HEK293 (cell line): ENCODE results near the gene RNF126.
A peak's percentile ranks its signal among the peaks of the same experiment; 100 is the strongest.

ENCODE experiments used
- CTCF ChIA-PET: fragments of 350-600 bp; formaldehyde crosslinking; extraction: SDS; loops from one replicate; lab custom pipeline; 2021; ENCODE audit warnings: antibody characterized with exemption; lab: Yijun Ruan, JAX
- POLR2A ChIA-PET: fragments of 300-600 bp; formaldehyde crosslinking; extraction: SDS; loops from one replicate; lab custom pipeline; 2020; ENCODE audit warnings: antibody characterized with exemption, inconsistent platforms; lab: Yijun Ruan, JAX
- H3K27ac ChIP-seq: fragments of 200-500 bp; sonication (Bioruptor generic); 2 replicates; pipeline ENCODE4 v1.5.1; 2014; ENCODE audit warnings: low read depth, low read length, control low read depth, inconsistent platforms; ENCODE audit errors: extremely low read depth
- H3K36me3 ChIP-seq, 2 experiments: fragments of 200-500 bp in 1 of 2; sonication (Bioruptor generic) in 1 of 2; 1 replicate in 1 of 2; 2 replicates in 1 of 2; pipeline ENCODE4 v1.5.1; 2014 to 2017; ENCODE audit warnings: inconsistent platforms in 2 of 2, low read length in 2 of 2; ENCODE audit not compliant: control insufficient read depth in 2 of 2, insufficient read depth in 1 of 2
- H3K4me1 ChIP-seq: fragments of 200-500 bp; sonication (Bioruptor generic); 2 replicates; pipeline ENCODE4 v1.5.1; 2014; ENCODE audit warnings: mild to moderate bottlenecking, low read length, inconsistent platforms; ENCODE audit not compliant: control insufficient read depth, insufficient read depth
- H3K4me3 ChIP-seq: 2 replicates; pipeline ENCODE4 v1.5.1; 2011; ENCODE audit warnings: low read depth, mild to moderate bottlenecking, control low read depth, low read length, moderate library complexity
- H3K9me3 ChIP-seq: fragments of 200-500 bp; sonication (Bioruptor generic); 2 replicates; pipeline ENCODE4 v1.5.1; 2014; ENCODE audit warnings: low read depth, low read length, inconsistent platforms; ENCODE audit not compliant: control insufficient read depth, insufficient read depth
- GLI4 ChIP-seq: fragments of 450-650 bp; formaldehyde crosslinking; IDR thresholded peaks from 2 replicates; pipeline ENCODE4 v1.5.1; 2016; ENCODE audit warnings: missing biosample characterization, missing genetic modification characterization
- KLF16 ChIP-seq: fragments of 450-650 bp; formaldehyde crosslinking; IDR thresholded peaks from 2 replicates; pipeline ENCODE4 v1.5.1; 2017; ENCODE audit warnings: missing biosample characterization, missing genetic modification characterization
- OSR2 ChIP-seq: fragments of 450-650 bp; formaldehyde crosslinking; IDR thresholded peaks from 2 replicates; pipeline ENCODE4 v1.5.1; 2016; ENCODE audit warnings: missing biosample characterization, missing genetic modification characterization
- SETDB1 ChIP-seq: IDR thresholded peaks from one replicate; pipeline ENCODE4 v1.6.1; 2017; ENCODE audit warnings: mild to moderate bottlenecking, low read length, moderate library complexity, mixed read lengths; ENCODE audit not compliant: insufficient read length
- ZBTB17 ChIP-seq: fragments of 450-650 bp; formaldehyde crosslinking; IDR thresholded peaks from 2 replicates; pipeline ENCODE4 v1.5.1; 2016; ENCODE audit warnings: missing biosample characterization, missing genetic modification characterization
- ZBTB7A ChIP-seq: fragments of 450-650 bp; formaldehyde crosslinking; IDR thresholded peaks from 2 replicates; pipeline ENCODE4 v1.5.1; 2016; ENCODE audit warnings: low read depth, missing biosample characterization, missing genetic modification characterization
- ZBTB8A ChIP-seq: fragments of 450-650 bp; formaldehyde crosslinking; IDR thresholded peaks from 2 replicates; pipeline ENCODE4 v1.5.1; 2016; ENCODE audit warnings: missing biosample characterization, missing genetic modification characterization
- ZNF16 ChIP-seq: fragments of 450-650 bp; formaldehyde crosslinking; IDR thresholded peaks from 2 replicates; pipeline ENCODE4 v1.5.1; 2016; ENCODE audit warnings: low read depth, missing biosample characterization, missing genetic modification characterization
- ZNF211 ChIP-seq: fragments of 450-650 bp; formaldehyde crosslinking; IDR thresholded peaks from 2 replicates; pipeline ENCODE4 v1.5.1; 2016; ENCODE audit warnings: low read depth, missing biosample characterization, missing genetic modification characterization
- ZNF335 ChIP-seq: fragments of 450-650 bp; formaldehyde crosslinking; conservative IDR thresholded peaks from 2 replicates; pipeline ENCODE4 v1.5.1; 2016; ENCODE audit warnings: missing biosample characterization, missing genetic modification characterization
- ZNF37A ChIP-seq: fragments of 450-650 bp; IDR thresholded peaks from 2 replicates; pipeline ENCODE4 v1.5.1; 2018; ENCODE audit warnings: missing biosample characterization, missing genetic modification characterization
- ZNF433 ChIP-seq: fragments of 450-650 bp; formaldehyde crosslinking; IDR thresholded peaks from 2 replicates; pipeline ENCODE4 v1.5.1; 2016; ENCODE audit warnings: missing biosample characterization, missing genetic modification characterization, low read depth
- ZNF501 ChIP-seq: fragments of 450-650 bp; formaldehyde crosslinking; IDR thresholded peaks from 2 replicates; pipeline ENCODE4 v1.5.1; 2016; ENCODE audit warnings: missing biosample characterization, missing genetic modification characterization
- ZNF544 ChIP-seq: fragments of 450-650 bp; formaldehyde crosslinking; IDR thresholded peaks from 2 replicates; pipeline ENCODE4 v1.5.0; 2017; ENCODE audit warnings: missing biosample characterization, missing genetic modification characterization
- ZNF560 ChIP-seq: fragments of 450-650 bp; formaldehyde crosslinking; IDR thresholded peaks from 2 replicates; pipeline ENCODE4 v1.5.1; 2017; ENCODE audit warnings: missing biosample characterization, missing genetic modification characterization, borderline replicate concordance
- ZNF561 ChIP-seq: fragments of 450-650 bp; IDR thresholded peaks from 2 replicates; pipeline ENCODE4 v1.5.1; 2018; ENCODE audit warnings: missing biosample characterization, missing genetic modification characterization, borderline replicate concordance
- ZNF623 ChIP-seq: fragments of 450-650 bp; formaldehyde crosslinking; IDR thresholded peaks from 2 replicates; pipeline ENCODE4 v1.5.1; 2016; ENCODE audit warnings: missing biosample characterization, missing genetic modification characterization
- ZNF626 ChIP-seq: fragments of 450-650 bp; sonication (Bioruptor Pico); formaldehyde crosslinking; IDR thresholded peaks from 2 replicates; pipeline ENCODE4 v1.5.1; 2018; ENCODE audit warnings: missing biosample characterization, missing genetic modification characterization, inconsistent platforms
- ZNF660 ChIP-seq: fragments of 450-650 bp; IDR thresholded peaks from 2 replicates; pipeline ENCODE4 v1.5.1; 2018; ENCODE audit warnings: missing biosample characterization, mild to moderate bottlenecking, missing genetic modification characterization
- ZNF792 ChIP-seq: fragments of 450-650 bp; formaldehyde crosslinking; IDR thresholded peaks from 2 replicates; pipeline ENCODE4 v1.5.1; 2016; ENCODE audit warnings: missing biosample characterization, missing genetic modification characterization
- ZNF843 ChIP-seq: fragments of 450-650 bp; formaldehyde crosslinking; IDR thresholded peaks from 2 replicates; pipeline ENCODE4 v1.5.1; 2016; ENCODE audit warnings: missing biosample characterization, missing genetic modification characterization
- TF ChIP-seq, protein P1 (sequence below): fragments of 450-650 bp; formaldehyde crosslinking; IDR thresholded peaks from 2 replicates; pipeline ENCODE4 v1.5.1; 2016; ENCODE audit warnings: missing biosample characterization, missing genetic modification characterization
- TF ChIP-seq, protein P2 (sequence below): fragments of 450-650 bp; formaldehyde crosslinking; IDR thresholded peaks from 2 replicates; pipeline ENCODE4 v1.5.1; 2016; ENCODE audit warnings: missing biosample characterization, missing genetic modification characterization
- TF ChIP-seq, protein P3 (sequence below): fragments of 450-650 bp; formaldehyde crosslinking; conservative IDR thresholded peaks from 2 replicates; pipeline ENCODE4 v1.5.1; 2016; ENCODE audit warnings: low read depth, missing biosample characterization, missing genetic modification characterization
- TF ChIP-seq, protein P4 (sequence below): fragments of 450-650 bp; formaldehyde crosslinking; optimal IDR thresholded peaks from 2 replicates; pipeline ENCODE3; 2016; ENCODE audit warnings: missing biosample characterization, mild to moderate bottlenecking, missing genetic modification characterization
- TF ChIP-seq, protein P5 (sequence below): fragments of 450-650 bp; formaldehyde crosslinking; IDR thresholded peaks from 2 replicates; pipeline ENCODE4 v1.5.1; 2016; ENCODE audit warnings: missing biosample characterization, missing genetic modification characterization

Gene RNF126

DNA sequence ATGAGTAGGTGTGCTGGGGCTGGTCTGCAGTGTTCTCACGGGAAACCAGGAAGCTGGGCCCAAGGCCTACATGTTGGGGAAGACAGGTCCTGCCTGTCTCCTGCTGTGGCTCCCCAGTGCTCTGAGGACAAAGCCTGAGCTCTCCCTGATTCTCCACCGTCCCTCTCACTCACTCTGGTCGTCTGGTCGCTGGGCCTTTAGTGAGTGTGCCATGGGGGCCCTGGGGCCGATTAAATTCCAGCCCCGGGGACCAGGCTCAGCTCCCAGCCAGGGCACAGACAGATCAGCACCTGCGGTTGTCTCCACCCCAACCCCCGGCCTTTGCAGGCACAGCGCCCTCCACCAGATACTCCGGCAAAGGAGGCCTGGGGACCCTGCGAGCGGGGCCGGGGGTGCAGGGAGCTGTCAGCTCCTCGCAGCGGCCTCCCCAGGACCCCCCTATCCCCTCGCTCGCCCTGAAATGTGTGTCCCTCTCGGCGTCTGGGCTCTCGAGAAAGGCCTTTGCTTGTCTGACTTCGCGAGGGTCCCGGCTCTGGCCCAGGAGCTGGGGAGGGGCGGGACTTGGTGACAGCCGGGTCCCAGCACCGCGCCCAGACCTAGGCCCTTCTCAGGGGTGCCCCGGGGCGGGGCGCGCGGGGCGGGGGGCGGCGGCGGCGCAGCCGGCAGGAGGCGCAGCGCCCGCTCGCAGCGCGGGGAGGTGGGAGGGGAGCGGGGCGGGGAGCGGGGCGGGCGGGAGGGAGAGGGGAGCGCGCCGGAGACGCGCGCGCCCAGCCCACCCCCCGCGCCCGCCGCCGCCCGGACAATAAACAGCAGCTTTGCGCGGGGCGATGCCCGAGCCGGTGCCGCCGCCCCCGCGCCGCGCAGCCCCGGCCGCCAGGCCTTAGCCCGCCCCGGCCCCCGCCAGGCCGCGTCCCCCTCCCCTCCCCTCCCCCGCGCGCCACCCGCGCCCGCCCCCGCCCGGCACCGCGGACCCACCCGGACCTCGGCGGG, 45.4 kb upstream of the RNF126 start, which contains the start of gene PALM:
TSS of gene PALM (plus strand) at position 782 of the 990 bp plus-strand sequence. CDS start 212 bp downstream, outside the sequence.
- H3K4me3 ChIP-seq: peak within 1 kb of the TSS; percentile 58
- H3K4me1 ChIP-seq: no peaks in the 10 kb centered on the region
- H3K36me3 ChIP-seq: no peaks in the 10 kb centered on the region
- POLR2A ChIA-PET: interaction anchor here (1.1 to 2.2 kb wide), 4 partner anchors 15 to 247 kb away, joined by 3 to 10 read pairs (median 4); no protein-coding TSS in a partner anchor
- H3K9me3 ChIP-seq: no peaks in the 10 kb centered on the region
- CTCF ChIA-PET: interaction anchor here (0.6 to 2.3 kb wide), 12 partner anchors 9 to 274 kb away, joined by 3 to 12 read pairs (median 4); no protein-coding TSS in a partner anchor
- peak within 1 kb of the TSS; percentile 60; the same call in 1 of the 2 replicates for H3K27ac ChIP-seq
- TF ChIP-seq ZNF561 (tag by site-specific recombination) (no peak), ZBTB7A (tag by site-specific recombination) (no peak), ZNF501 (tag by site-specific recombination) (no peak), ZNF544 (tag by site-specific recombination) (no peak), ZBTB17 (no peak), ZNF37A (no peak), KLF16 (tag by site-specific recombination) (no peak), ZNF16 (tag by site-specific recombination) (peak; percentile 84), ZNF560 (tag by site-specific recombination) (no peak), ZNF211 (no peak), ZNF792 (tag by site-specific recombination) (no peak), ZNF335 (tag by site-specific recombination) (0 out of 2 replicates have a peak, but pooled peaks have one; percentile 20), ZBTB8A (tag by site-specific recombination) (peak; percentile 43; the same call in 1 of the 2 replicates), SETDB1 (no peak), ZNF660 (tag by site-specific recombination) (no peak), ZNF433 (no peak), ZNF623 (tag by site-specific recombination) (no peak), GLI4 (tag by site-specific recombination) (no peak), ZNF843 (tag by site-specific recombination) (no peak), ZNF626 (tag by site-specific recombination) (no peak), OSR2 (no peak)
- TF ChIP-seq, protein P1, sequence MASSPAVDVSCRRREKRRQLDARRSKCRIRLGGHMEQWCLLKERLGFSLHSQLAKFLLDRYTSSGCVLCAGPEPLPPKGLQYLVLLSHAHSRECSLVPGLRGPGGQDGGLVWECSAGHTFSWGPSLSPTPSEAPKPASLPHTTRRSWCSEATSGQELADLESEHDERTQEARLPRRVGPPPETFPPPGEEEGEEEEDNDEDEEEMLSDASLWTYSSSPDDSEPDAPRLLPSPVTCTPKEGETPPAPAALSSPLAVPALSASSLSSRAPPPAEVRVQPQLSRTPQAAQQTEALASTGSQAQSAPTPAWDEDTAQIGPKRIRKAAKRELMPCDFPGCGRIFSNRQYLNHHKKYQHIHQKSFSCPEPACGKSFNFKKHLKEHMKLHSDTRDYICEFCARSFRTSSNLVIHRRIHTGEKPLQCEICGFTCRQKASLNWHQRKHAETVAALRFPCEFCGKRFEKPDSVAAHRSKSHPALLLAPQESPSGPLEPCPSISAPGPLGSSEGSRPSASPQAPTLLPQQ (tag by site-specific recombination): no peak
- TF ChIP-seq, protein P2, sequence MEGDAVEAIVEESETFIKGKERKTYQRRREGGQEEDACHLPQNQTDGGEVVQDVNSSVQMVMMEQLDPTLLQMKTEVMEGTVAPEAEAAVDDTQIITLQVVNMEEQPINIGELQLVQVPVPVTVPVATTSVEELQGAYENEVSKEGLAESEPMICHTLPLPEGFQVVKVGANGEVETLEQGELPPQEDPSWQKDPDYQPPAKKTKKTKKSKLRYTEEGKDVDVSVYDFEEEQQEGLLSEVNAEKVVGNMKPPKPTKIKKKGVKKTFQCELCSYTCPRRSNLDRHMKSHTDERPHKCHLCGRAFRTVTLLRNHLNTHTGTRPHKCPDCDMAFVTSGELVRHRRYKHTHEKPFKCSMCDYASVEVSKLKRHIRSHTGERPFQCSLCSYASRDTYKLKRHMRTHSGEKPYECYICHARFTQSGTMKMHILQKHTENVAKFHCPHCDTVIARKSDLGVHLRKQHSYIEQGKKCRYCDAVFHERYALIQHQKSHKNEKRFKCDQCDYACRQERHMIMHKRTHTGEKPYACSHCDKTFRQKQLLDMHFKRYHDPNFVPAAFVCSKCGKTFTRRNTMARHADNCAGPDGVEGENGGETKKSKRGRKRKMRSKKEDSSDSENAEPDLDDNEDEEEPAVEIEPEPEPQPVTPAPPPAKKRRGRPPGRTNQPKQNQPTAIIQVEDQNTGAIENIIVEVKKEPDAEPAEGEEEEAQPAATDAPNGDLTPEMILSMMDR (tag by site-specific recombination): no peak
- TF ChIP-seq, protein P3, sequence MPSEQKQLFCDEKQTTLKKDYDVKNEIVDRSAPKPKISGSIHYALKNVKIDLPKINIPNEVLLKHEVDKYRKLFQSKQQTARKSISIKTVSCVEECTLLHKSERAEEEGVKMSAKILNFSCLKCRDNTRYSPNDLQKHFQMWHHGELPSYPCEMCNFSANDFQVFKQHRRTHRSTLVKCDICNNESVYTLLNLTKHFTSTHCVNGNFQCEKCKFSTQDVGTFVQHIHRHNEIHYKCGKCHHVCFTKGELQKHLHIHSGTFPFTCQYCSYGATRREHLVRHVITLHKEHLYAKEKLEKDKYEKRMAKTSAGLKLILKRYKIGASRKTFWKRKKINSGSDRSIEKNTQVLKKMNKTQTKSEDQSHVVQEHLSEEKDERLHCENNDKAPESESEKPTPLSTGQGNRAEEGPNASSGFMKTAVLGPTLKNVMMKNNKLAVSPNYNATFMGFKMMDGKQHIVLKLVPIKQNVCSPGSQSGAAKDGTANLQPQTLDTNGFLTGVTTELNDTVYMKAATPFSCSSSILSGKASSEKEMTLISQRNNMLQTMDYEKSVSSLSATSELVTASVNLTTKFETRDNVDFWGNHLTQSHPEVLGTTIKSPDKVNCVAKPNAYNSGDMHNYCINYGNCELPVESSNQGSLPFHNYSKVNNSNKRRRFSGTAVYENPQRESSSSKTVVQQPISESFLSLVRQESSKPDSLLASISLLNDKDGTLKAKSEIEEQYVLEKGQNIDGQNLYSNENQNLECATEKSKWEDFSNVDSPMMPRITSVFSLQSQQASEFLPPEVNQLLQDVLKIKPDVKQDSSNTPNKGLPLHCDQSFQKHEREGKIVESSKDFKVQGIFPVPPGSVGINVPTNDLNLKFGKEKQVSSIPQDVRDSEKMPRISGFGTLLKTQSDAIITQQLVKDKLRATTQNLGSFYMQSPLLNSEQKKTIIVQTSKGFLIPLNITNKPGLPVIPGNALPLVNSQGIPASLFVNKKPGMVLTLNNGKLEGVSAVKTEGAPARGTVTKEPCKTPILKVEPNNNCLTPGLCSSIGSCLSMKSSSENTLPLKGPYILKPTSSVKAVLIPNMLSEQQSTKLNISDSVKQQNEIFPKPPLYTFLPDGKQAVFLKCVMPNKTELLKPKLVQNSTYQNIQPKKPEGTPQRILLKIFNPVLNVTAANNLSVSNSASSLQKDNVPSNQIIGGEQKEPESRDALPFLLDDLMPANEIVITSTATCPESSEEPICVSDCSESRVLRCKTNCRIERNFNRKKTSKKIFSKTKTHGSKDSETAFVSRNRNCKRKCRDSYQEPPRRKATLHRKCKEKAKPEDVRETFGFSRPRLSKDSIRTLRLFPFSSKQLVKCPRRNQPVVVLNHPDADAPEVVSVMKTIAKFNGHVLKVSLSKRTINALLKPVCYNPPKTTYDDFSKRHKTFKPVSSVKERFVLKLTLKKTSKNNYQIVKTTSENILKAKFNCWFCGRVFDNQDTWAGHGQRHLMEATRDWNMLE (tag by site-specific recombination): no peak
- TF ChIP-seq, protein P4, sequence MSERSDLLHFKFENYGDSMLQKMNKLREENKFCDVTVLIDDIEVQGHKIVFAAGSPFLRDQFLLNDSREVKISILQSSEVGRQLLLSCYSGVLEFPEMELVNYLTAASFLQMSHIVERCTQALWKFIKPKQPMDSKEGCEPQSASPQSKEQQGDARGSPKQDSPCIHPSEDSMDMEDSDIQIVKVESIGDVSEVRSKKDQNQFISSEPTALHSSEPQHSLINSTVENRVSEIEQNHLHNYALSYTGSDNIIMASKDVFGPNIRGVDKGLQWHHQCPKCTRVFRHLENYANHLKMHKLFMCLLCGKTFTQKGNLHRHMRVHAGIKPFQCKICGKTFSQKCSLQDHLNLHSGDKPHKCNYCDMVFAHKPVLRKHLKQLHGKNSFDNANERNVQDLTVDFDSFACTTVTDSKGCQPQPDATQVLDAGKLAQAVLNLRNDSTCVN (tag by site-specific recombination): peak; percentile 17
- TF ChIP-seq, protein P5, sequence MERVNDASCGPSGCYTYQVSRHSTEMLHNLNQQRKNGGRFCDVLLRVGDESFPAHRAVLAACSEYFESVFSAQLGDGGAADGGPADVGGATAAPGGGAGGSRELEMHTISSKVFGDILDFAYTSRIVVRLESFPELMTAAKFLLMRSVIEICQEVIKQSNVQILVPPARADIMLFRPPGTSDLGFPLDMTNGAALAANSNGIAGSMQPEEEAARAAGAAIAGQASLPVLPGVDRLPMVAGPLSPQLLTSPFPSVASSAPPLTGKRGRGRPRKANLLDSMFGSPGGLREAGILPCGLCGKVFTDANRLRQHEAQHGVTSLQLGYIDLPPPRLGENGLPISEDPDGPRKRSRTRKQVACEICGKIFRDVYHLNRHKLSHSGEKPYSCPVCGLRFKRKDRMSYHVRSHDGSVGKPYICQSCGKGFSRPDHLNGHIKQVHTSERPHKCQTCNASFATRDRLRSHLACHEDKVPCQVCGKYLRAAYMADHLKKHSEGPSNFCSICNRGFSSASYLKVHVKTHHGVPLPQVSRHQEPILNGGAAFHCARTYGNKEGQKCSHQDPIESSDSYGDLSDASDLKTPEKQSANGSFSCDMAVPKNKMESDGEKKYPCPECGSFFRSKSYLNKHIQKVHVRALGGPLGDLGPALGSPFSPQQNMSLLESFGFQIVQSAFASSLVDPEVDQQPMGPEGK (tag by site-specific recombination): peak; percentile 46
